Jurkat, Clone E6-1 (cell line): ENCODE results near the gene CAND2.
A peak's percentile ranks its signal among the peaks of the same experiment; 100 is the strongest.

ENCODE experiments used
- DNase-seq: peaks from one replicate; pipeline ENCODE4 v3.0.0-alpha.2; 2011; ENCODE audit warnings: low read depth, low spot score
- H3K4me3 ChIP-seq: 2 replicates; pipeline ENCODE4 v1.5.1; 2011; ENCODE audit warnings: mild to moderate bottlenecking, low read length, control low read depth, moderate library complexity

The CAND2 gene

GRCh38 chr3:12797892-12798558 is 1.5 kb downstream of the CAND2 start:
- no peak for DNase-seq
- no peak overlapping the region for H3K4me3 ChIP-seq

GRCh38 chr3:12798559-12799179 is 2.2 kb downstream of the CAND2 start:
- no peak for DNase-seq
- H3K4me3 ChIP-seq, result no peak overlapping the region

GRCh38 chr3:12799525-12800440 is 3.3 kb downstream of the CAND2 start:
- H3K4me3 ChIP-seq, result no peak overlapping the region
- DNase-seq, result no peak

- H3K4me3 ChIP-seq, result no peak overlapping the region
- DNase-seq, result no peak
Measured at GRCh38 chr3:12803371-12803770, 6.9 kb downstream of the CAND2 start.

GRCh38 chr3:12807066-12807465 is 10.6 kb downstream of the CAND2 start:
- no peak overlapping the region for H3K4me3 ChIP-seq
- no peak for DNase-seq

GRCh38 chr3:12807601-12808359 is 11.3 kb downstream of the CAND2 start:
- no peak for DNase-seq

GRCh38 chr3:12808587-12808986 is 12.1 kb downstream of the CAND2 start:
- DNase-seq, result no peak
- no peak overlapping the region for H3K4me3 ChIP-seq

More at GRCh38 chr3:12807601-12808359, 11.3 kb downstream of the CAND2 start:
- no peak overlapping the region for H3K4me3 ChIP-seq

- H3K4me3 ChIP-seq, result no peak overlapping the region
- DNase-seq, result no peak
Measured at GRCh38 chr3:12809001-12809400, 12.5 kb downstream of the CAND2 start.

GRCh38 chr3:12809435-12809834 is 13.0 kb downstream of the CAND2 start:
- no peak overlapping the region; the same call in 1 of the 2 replicates for H3K4me3 ChIP-seq
- DNase-seq, result no peak

GRCh38 chr3:12810013-12810780 is 13.7 kb downstream of the CAND2 start:
- peak overlapping the region; percentile 40 for H3K4me3 ChIP-seq
- peak; percentile 74 for DNase-seq

- DNase-seq, result no peak
- no peak overlapping the region for H3K4me3 ChIP-seq
Measured at GRCh38 chr3:12810961-12811360, 14.5 kb downstream of the CAND2 start.

- no peak overlapping the region for H3K4me3 ChIP-seq
- DNase-seq, result no peak
Measured at GRCh38 chr3:12812812-12813211, 16.3 kb downstream of the CAND2 start.

GRCh38 chr3:12813967-12814366 is 17.5 kb downstream of the CAND2 start:
- no peak for DNase-seq
- no peak overlapping the region for H3K4me3 ChIP-seq

- H3K4me3 ChIP-seq, result no peak overlapping the region
- no peak for DNase-seq
Measured at GRCh38 chr3:12815078-12815477, 18.6 kb downstream of the CAND2 start.

GRCh38 chr3:12815719-12816118 is 19.2 kb downstream of the CAND2 start:
- H3K4me3 ChIP-seq, result no peak overlapping the region
- DNase-seq, result no peak

- no peak overlapping the region for H3K4me3 ChIP-seq
- DNase-seq, result no peak
Measured at GRCh38 chr3:12816521-12817342, 20.3 kb downstream of the CAND2 start.

GRCh38 chr3:12817343-12817710 is 20.8 kb downstream of the CAND2 start:
- H3K4me3 ChIP-seq, result no peak overlapping the region
- no peak for DNase-seq

- no peak overlapping the region for H3K4me3 ChIP-seq
- no peak for DNase-seq
Measured at GRCh38 chr3:12818273-12818672, 21.8 kb downstream of the CAND2 start.
